HTR-8/SVneo (cell line): ENCODE results near the gene CDC25C.

Experiments
- DNase-seq: peaks from one replicate; pipeline ENCODE4 v3.0.0; 2011; ENCODE audit warnings: low spot score, mixed read lengths; ENCODE audit not compliant: insufficient read length
- FAIRE-seq: peaks from 2 replicates; lab custom pipeline; 2011; peaks lifted over from hg19 to GRCh38; lab: Jason Lieb, UNC

The CDC25C gene

GRCh38 chr5:138331449-138332368, at the start of gene CDC25C:
CDC25C (minus strand) TSS chr5:138331804; CDS start chr5:138331180, 624 bp downstream.
- peak; percentile 92 for FAIRE-seq
- DNase-seq: peak; percentile 97

GRCh38 chr5:138372653-138373052, 41.0 kb upstream of the CDC25C start:
- no peak for FAIRE-seq
- DNase-seq: no peak

DNA sequence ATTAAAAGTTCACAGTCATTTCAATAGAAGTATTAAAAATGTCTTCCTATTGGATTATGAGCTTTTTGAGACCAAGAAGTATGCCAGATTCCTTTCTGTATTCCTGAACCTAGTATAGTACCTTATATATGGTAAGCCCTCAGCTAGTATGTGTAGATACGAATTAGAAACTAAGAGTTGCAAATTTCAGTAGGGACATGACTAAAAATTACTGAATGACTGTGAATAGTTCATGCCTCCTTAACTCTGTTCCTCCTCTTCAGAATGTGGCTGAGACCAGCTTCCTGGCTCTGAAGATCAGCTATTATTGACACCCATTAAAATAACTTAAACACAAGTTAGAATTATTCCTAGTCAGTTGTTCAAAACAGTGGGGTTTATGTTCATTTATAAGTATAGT, 40.6 kb upstream of the CDC25C start:
- FAIRE-seq (no peak), DNase-seq (no peak)

DNA sequence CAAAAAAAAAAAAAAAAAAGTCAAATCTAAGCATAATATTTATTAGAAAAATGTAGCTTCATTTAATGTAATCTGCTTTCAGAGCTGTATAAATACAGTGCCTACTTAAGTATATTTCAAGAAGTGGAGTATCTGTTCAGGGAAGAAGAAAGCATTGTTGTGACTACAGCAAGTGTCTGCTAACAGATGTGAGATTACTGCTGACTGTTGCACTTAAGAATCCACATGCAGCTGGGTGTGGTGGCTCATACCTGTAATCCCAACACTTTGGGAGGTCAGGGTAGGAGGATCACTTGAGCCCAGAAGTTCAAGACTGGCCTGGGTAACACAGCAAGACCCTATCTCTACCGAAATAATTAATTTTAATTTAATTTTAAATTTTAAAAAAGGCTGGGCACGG, 39.9 kb upstream of the CDC25C start:
- DNase-seq (no peak), FAIRE-seq (no peak)

- DNase-seq: no peak
- no peak for FAIRE-seq
These were observed 38.9 kb upstream of the CDC25C start for GRCh38 chr5:138370537-138370936.

DNA sequence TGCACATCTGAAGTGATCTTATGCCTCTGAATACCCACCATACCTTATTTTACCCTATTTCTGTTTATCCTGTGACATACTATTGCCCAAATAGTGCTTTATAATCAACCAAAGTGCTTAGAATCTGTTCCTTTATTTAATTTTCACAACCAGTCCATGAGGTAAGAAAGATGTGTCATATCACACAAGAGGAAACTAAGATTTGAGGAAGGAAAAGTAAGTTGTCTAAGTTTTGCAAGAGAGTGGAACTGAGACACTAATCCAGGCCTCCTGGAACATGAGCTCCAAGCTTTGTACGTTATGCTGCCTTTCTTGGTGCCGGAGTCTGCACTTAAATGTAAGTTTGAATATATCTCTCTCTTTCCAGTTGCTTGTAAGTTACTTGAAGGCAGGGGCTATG, 38.1 kb upstream of the CDC25C start:
- no peak for FAIRE-seq
- no peak for DNase-seq

DNA sequence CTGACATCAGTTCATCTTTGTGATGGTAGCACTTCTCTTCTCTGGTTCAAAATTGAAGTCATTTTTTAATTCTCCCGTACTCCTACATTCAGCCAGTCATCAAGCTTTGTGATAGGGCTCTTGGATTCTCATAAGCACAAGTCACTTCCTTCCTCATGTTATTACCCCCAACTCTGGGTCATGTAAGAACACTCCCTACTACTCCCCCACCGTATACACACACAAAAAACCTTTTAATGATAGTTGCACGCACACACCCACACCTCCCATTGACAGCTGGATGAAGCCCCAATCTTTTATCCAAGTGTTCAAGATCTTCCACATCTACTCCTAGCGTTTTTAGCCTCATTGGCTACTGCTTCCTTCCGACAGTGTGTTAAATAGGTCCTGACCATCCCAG, 37.7 kb upstream of the CDC25C start:
- no peak for DNase-seq
- FAIRE-seq: no peak

DNA sequence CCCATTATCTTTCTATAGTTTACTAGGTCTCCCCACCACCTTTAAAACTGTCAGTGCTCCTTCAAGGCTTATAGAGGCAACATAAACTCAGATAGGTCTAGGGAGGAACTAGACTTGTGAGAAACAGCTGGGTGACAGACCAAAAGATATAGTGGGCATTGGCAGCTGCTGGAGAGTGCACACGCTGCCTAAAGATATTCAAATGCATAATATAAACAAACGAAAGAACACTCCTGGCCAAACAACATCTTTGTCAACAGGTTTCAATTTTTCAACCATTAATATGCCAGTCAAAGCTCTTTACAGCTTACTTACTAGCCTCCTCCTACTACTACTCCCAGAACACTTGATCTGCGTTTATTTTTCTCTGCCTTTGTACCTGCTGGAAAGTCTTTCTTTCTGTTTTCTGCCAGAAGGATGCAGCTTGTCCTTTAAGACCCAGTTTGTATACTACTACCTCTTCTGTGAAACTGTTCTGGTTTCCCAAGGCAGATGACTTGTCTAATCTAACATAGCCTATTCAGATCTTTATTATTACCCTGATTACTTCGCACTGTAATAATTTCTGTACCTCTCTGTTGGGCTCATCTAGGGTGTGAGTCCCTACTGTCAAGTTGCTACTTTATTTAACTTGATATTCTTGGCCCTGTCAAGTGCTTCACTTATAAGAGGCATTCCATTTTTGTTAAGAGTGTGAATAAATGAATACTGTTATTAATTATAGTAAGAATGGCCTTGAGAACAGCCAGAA, 35.2 kb upstream of the CDC25C start:
- DNase-seq: no peak
- no peak for FAIRE-seq

DNA sequence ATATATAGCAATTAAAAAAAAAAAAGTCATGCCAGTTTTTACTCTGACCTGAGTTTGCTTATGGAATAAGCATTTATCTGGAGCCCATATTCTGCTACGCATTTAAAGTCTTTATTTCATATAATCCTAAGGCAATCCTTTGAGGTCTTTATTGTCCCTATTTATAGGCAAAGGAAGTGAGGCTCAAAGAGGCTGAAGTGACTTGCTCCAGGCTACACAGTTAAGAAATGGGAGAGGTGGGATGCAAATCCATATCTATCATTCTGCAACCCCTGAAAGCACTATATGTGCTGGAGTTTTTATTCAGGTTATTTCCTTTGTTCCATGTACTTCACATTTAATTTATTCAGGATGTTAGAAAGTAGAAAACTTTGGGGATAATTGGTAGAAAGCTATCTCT, 33.0 kb upstream of the CDC25C start:
- no peak for DNase-seq
- FAIRE-seq: no peak

- no peak for FAIRE-seq
- DNase-seq: no peak
These were observed 29.4 kb upstream of the CDC25C start for GRCh38 chr5:138360941-138361452.

- DNase-seq (no peak), FAIRE-seq (no peak)
These were observed 28.0 kb upstream of the CDC25C start for GRCh38 chr5:138359621-138360020.

DNA sequence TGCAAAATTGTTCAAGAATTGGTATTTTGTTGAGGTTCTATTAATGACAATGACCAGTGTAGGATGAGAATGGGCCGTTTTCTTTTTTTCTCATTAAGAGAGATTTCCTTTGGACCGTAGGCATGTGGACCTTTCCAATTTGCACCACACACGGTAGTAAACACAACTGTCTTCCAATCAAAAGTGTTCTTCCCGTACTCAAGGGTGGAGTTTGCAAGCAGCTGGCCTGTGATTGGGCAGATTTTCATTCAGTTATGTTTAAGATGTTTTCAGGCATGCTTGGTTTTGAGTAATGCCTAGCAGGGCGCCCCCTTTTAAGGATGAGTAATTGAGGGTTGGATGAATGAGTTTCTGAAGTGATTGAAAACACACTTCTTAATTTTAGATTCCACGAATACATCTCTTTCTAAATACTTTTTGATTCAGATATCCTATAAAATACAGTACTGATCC, 23.3 kb upstream of the CDC25C start:
- FAIRE-seq: peak; percentile 57
- DNase-seq: peak; percentile 80

- no peak for FAIRE-seq
- DNase-seq: no peak
These were observed 22.8 kb upstream of the CDC25C start for GRCh38 chr5:138354387-138354786.

DNA sequence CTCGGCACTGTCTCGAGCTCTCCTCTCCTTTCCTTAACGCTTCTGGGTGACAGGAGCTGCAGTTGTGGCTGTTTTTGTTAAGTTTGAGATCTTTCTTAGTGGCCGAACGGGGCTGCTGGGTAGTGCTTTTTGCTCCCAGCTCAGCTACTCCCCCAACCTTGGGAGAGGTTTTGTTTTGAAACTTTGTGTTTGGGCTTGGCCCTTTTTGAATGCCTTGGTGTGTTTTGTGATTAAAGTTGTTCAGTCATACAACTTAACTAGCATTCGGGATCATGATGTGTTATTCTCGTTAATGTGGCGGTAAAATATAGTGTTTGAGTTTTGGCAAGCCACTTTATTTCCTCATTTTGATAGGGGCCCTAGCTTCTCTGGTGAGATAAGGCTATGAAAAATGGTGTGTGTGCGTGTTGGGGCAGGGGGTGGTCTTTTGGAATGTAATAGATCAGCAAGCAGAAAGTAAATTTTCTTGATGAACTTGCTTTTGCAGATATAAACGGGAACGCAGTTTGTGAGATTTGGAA, 22.0 kb upstream of the CDC25C start:
- FAIRE-seq (no peak), DNase-seq (no peak)

DNA sequence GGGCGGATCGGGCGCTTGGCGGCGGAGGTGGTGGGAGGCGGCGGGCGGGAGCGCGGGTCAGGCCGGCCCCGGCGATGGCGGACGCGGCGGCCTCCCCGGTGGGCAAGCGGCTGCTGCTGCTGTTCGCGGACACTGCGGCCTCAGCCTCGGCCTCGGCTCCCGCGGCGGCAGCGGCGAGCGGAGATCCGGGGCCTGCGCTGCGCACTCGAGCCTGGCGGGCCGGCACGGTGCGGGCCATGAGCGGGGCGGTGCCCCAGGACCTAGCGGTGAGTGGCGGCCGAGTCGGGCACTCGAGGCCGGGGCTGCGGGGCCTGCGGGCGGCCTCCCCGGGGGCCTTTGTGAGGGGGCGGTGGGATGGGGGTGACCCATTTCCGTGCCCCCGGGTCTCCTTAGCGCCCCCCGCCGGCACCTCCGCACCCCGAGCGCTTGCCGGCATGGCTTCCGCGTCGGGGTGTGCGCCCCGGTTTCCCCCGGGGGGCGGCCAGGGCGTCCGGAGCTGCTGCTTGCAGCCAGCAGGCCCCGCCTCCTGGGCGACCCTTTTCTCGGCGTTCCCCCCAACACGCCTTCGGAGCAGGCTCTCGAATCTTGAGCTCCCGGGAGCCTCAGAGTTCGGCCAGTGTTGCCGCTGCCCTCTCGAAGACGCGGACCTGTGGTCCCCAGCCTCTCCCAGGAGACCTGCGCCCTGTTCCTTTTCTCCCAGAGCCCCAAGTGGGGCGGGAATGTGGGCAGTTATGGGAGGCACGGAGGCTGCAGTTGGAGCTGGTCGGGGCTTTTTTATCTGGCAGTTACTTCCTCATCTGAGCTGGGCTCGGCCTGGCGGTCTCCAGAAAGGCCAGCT, 21.3 kb upstream of the CDC25C start:
- DNase-seq (peak; percentile 28), FAIRE-seq (no peak)

GRCh38 chr5:138352071-138352721, 20.6 kb upstream of the CDC25C start, which contains the start of gene KDM3B:
KDM3B (plus strand) TSS chr5:138352685; CDS start chr5:138352796, 111 bp downstream.
- DNase-seq: peak; percentile 84
- no peak for FAIRE-seq

DNA sequence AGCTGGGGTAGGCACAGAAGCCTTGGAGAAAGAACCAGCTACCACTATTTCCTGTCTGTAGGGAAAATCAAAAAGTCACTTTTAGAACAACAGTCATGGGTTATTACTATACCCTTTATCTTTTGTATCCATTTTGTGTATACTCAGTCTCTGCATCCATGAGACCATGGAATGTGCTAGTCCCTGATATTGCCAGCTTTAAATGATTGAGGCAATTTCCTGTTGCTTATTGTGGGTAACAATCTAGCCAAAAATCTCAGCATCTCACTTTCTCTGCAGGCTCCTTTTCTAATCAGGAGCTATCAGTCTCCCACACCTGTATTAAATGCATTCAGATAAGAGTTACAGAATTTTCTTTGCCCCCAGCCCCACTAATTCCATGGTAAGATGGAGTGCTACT, 19.9 kb upstream of the CDC25C start:
- DNase-seq (no peak), FAIRE-seq (no peak)

DNA sequence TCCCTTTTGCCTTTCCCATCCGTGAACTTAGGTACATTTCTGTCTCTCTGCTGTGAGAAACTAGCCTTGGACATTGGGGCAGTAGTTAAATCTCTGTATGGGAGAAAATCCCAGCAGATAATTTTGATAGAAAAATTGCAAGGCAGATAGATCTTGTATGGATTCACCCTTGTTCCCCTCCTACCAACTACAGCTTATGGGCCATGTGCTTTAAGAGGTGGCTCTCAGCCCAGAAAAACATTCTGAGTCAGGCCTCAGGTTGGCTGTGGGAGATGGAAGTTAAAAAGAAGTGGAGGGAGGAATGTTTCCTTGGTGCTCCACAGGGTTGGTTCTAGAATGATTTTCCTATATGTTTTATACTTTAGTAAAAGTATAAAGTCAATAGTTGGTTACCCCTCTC, 19.5 kb upstream of the CDC25C start:
- DNase-seq: no peak

DNA sequence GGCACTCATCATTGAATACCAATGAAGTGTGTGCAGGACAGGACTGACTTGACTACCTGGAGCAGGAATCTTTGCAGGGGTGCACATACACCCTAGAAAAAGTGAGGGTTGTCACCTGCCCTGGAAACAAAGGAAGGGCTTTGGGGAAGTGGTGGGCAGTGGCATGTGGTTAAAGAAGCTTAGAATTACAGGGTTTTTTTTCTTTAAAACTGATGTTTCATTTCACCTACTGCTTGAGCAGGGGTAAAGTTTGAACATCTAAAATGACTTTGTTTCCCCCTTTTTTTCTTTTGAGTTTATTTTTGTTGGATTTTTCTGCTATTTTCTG, 18.9 kb upstream of the CDC25C start:
- DNase-seq (no peak), FAIRE-seq (no peak)

More for the DNA sequence above, 19.5 kb upstream of the CDC25C start:
- no peak for FAIRE-seq
